ENCODE results near the gene WNT1.

DNA sequence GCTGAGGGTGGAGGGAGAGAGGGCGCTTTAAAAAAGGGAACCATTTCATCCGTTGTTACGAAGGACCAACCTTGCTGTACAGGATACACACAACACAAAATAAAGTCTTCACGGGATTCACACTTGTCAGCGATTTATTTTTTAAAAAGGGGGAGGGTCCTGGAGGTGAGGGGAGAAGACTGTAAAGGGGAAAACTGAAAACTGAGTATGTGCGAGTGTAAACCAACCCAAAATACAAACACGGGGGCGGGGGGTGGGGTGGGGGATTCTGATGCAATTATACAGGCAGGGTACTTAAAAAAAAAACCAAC is 41.0 kb downstream of the WNT1 start:
- TF ChIP-seq POLR2A (IDR thresholded peaks at IDR 0.05; ENCODE audit: low read length): no peak
- no peak for TF ChIP-seq GATA1 (IDR thresholded peaks at IDR 0.05; ENCODE audit: low read depth, low read length)

Measured in erythroblast (primary cell).